Type B pancreatic cell (in vitro differentiated cells): ENCODE measurements around the gene GCLM. TPM values are rescaled to one million over a fixed set of nuclear protein-coding genes. Genes with fewer than 3 reads are reported as not detected.

Experiments used
- DNase-seq: peaks from one replicate; pipeline ENCODE4 v3.0.0; 2021; ENCODE audit warnings: mixed read lengths; ENCODE audit not compliant: unreplicated experiment; ENCODE audit errors: extremely low spot score
- H3K27ac Mint-ChIP-seq: 2 replicates; pipeline ENCODE4 v1.8.0; 2021; ENCODE audit warnings: mild to moderate bottlenecking, mixed read lengths
- H3K27me3 Mint-ChIP-seq: 2 replicates; pipeline ENCODE4 v1.8.0; 2021; ENCODE audit warnings: mixed read lengths
- H3K36me3 Mint-ChIP-seq: 2 replicates; pipeline ENCODE4 v1.8.0; 2021; ENCODE audit warnings: mixed read lengths
- H3K4me1 Mint-ChIP-seq: one replicate; pipeline ENCODE4 v1.8.0; 2021; ENCODE audit warnings: mixed read lengths; ENCODE audit not compliant: unreplicated experiment
- H3K4me3 Mint-ChIP-seq: 2 replicates; pipeline ENCODE4 v1.8.0; 2021; ENCODE audit warnings: mild to moderate bottlenecking, mixed read lengths
- H3K9me3 Mint-ChIP-seq: 2 replicates; pipeline ENCODE4 v1.8.0; 2021; ENCODE audit warnings: mixed read lengths
- total RNA-seq: library from RNA; stranded (reverse); gene quantifications from 2 replicates; pipeline ENCODE4 v1.2.1, GENCODE V29; 2021; ENCODE audit warnings: low replicate concordance
- TF ChIP-seq, protein P1 (sequence below): fragments of 200-600 bp; sonication (generic); conservative IDR thresholded peaks from 2 replicates; pipeline ENCODE4 v1.5.0; 2021; ENCODE audit warnings: antibody characterized with exemption, mild to moderate bottlenecking

GCLM gene
- total RNA-seq, 1 donor from 2014 or later = 16.6 TPM

GRCh38 chr1:93910305-93910704 lies 1.1 kb upstream of the GCLM start:
- Mint-ChIP-seq H3K36me3 (no peaks in the 10 kb centered on the region), H3K27ac (peak overlapping the region; percentile 84), H3K9me3 (no peaks in the 10 kb centered on the region), H3K4me3 (peak overlapping the region; percentile 88), H3K27me3 (peaks cover 28% of the 10 kb centered on the region), H3K4me1 (peaks cover 15% of the 10 kb centered on the region)
- TF ChIP-seq, protein P1, sequence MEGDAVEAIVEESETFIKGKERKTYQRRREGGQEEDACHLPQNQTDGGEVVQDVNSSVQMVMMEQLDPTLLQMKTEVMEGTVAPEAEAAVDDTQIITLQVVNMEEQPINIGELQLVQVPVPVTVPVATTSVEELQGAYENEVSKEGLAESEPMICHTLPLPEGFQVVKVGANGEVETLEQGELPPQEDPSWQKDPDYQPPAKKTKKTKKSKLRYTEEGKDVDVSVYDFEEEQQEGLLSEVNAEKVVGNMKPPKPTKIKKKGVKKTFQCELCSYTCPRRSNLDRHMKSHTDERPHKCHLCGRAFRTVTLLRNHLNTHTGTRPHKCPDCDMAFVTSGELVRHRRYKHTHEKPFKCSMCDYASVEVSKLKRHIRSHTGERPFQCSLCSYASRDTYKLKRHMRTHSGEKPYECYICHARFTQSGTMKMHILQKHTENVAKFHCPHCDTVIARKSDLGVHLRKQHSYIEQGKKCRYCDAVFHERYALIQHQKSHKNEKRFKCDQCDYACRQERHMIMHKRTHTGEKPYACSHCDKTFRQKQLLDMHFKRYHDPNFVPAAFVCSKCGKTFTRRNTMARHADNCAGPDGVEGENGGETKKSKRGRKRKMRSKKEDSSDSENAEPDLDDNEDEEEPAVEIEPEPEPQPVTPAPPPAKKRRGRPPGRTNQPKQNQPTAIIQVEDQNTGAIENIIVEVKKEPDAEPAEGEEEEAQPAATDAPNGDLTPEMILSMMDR = no peak
- DNase-seq = no peak

DNA sequence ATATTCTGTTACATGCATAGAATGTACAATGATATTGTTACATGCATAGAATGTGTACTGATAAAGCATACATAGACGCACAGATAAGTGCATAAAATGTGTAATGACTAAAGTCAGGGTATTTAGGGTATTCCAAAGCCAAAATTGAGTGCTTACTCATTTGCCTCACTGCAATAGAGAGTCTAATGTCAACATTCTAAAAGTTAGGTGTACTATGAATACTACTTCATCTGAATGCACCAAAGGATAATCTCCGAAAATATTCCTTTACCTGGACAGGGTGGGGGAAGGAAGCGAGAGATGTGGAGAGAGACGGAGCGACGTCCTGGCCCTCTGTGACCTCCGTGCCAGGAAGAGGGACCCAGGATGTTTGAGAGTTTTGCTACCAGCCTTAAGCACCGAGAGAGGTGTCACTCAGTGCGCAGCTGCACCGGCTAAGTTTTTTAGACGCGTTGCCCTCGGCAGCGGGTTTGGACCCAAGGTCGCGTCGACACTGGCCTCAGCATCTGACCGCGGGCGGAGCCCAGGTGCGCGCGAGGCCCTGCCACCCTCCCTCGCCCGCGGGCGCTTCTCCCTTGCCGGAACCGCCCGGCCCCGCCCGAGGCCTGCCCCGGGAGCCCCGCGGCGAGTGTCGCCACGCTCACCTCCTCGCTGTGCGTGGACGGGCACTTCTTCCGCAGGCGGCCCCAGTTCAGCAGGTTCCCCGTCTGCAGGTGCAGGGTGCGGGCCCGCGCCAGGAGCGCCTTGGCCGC lies 660 bp downstream of the GCLM start:
- Mint-ChIP-seq H3K9me3 (no peaks in the 10 kb centered on the region), H3K4me1 (peaks cover 22% of the 10 kb centered on the region), H3K27ac (peak overlapping the region; percentile 77), H3K4me3 (peak overlapping the region; percentile 89), H3K36me3 (no peaks in the 10 kb centered on the region), H3K27me3 (peaks cover 13% of the 10 kb centered on the region)
- TF ChIP-seq, protein P1 = no peak
- peak; percentile 74 for DNase-seq

GRCh38 chr1:93907718-93908117 lies 1.5 kb downstream of the GCLM start:
- H3K4me1 Mint-ChIP-seq = peaks cover 22% of the 10 kb centered on the region
- peak overlapping the region; percentile 89 for H3K4me3 Mint-ChIP-seq
- H3K27me3 Mint-ChIP-seq = peaks cover 7% of the 10 kb centered on the region
- TF ChIP-seq, protein P1 = no peak
- no peaks in the 10 kb centered on the region for H3K36me3 Mint-ChIP-seq
- no peaks in the 10 kb centered on the region for H3K9me3 Mint-ChIP-seq
- peak overlapping the region; percentile 64 for H3K27ac Mint-ChIP-seq
- no peak for DNase-seq

DNA sequence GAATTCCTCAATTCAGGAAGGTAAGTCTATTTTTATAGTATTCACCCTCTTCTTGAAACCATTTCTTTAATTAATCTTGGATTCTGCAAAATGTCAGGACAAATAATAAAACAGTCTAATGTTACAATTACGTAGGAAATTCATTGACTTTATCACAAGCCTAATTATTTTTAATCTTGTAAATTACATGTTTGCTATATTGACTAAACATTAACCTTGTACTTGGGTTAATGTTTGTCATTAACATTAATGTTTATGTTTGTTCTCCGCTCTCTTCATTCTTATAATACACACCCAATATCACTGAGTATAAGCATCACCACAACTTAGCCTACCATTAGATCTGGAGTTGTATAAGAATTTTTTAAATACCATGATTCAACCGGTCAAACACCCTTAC lies 2.8 kb downstream of the GCLM start:
- no peak for DNase-seq
- no peak overlapping the region for H3K27ac Mint-ChIP-seq
- no peaks in the 10 kb centered on the region for H3K9me3 Mint-ChIP-seq
- peaks cover 22% of the 10 kb centered on the region for H3K4me1 Mint-ChIP-seq
- no peaks in the 10 kb centered on the region for H3K27me3 Mint-ChIP-seq
- TF ChIP-seq, protein P1 = no peak
- no peaks in the 10 kb centered on the region for H3K36me3 Mint-ChIP-seq
- peak overlapping the region; percentile 66 for H3K4me3 Mint-ChIP-seq

GRCh38 chr1:93905734-93906133 lies 3.5 kb downstream of the GCLM start:
- Mint-ChIP-seq H3K4me3 (peak overlapping the region; percentile 76), H3K36me3 (peaks cover 5% of the 10 kb centered on the region), H3K4me1 (peaks cover 22% of the 10 kb centered on the region), H3K27me3 (no peaks in the 10 kb centered on the region), H3K27ac (no peak overlapping the region), H3K9me3 (no peaks in the 10 kb centered on the region)
- no peak for DNase-seq
- TF ChIP-seq, protein P1 = no peak
